Epithelial cell of proximal tubule (primary cell): ENCODE data around the gene TGFB2. TPM values are rescaled to one million over a fixed set of nuclear protein-coding genes. Genes with fewer than 3 reads are reported as not detected.
A peak's percentile ranks its signal among the peaks of the same experiment; 100 is the strongest.

Experiments used
- DNase-seq: peaks from one replicate; pipeline ENCODE4 v3.0.0-alpha.2; 2011; ENCODE audit warnings: low read depth
- H3K4me3 ChIP-seq: 2 replicates; pipeline ENCODE4 v1.5.1; 2011; ENCODE audit warnings: low read depth, mild to moderate bottlenecking, low read length
- CTCF ChIP-seq: conservative IDR thresholded peaks from 2 replicates; pipeline ENCODE4 v1.5.1; 2012; ENCODE audit warnings: low read depth, mild to moderate bottlenecking, low read length
- total RNA-seq: library from RNA; depleted of rRNA; stranded (reverse); fragments of >200 nt; gene quantifications from 2 replicates; pipeline ENCODE4 v1.2.3, GENCODE V29; 2015

The TGFB2 gene
- total RNA-seq, 1 donor from 2014 or later: 33.7 TPM

DNA sequence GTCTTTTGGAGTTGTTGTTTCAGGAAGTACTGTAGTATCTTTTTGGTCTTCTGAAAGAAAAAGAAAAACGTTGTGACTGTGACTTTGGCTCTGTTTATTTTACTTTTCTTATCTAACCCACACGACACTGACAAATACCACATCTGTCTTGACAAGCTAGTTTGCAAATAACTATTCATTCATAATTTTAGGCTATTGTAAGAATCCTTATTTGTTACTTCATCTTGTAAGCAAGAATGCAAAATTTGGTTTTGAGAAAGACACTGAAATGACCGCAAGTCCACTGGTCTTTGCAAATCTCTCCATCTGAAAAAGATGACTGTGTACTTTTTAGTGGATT, 12.7 kb downstream of the TGFB2 start:
- no peak for TF ChIP-seq CTCF
- no peak overlapping the region for H3K4me3 ChIP-seq
- no peak for DNase-seq

DNA sequence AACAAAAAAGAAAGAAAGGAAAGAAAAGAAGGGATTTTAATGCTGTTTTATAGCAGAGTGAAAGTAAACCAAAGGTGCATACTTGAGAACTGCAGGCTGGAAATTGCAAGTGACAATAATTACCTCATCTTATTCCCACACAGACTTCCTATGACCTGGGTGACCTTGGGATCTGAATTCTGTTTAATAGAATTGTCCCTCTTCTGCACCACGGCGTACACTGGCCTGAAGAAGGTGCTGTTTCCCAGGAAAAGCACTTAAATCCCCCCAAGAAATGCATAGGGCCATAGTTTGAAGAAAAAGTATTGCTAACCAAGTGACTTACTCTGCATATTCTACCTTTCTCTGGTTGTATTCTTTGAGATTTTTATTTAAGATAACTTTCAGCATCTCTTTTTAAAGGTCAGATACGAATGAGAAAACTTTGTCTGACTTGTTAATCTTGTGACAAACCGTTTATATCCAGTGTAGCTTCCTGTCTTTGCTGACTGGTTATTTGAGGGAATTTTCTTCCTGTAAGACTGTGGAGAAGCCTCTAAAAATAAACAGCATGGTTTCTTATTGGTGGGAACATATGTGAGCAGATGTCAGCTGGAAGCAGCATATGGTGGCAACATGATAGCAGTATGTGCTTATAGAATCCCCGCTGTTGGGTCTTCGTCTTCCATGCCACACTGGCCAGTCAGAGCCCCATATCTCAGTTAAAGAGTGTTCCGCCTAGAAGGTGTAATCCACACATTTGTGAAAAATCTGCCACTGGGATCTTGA, 16.3 kb downstream of the TGFB2 start:
- H3K4me3 ChIP-seq: no peak overlapping the region
- peak; percentile 69 for TF ChIP-seq CTCF
- DNase-seq: no peak

DNA sequence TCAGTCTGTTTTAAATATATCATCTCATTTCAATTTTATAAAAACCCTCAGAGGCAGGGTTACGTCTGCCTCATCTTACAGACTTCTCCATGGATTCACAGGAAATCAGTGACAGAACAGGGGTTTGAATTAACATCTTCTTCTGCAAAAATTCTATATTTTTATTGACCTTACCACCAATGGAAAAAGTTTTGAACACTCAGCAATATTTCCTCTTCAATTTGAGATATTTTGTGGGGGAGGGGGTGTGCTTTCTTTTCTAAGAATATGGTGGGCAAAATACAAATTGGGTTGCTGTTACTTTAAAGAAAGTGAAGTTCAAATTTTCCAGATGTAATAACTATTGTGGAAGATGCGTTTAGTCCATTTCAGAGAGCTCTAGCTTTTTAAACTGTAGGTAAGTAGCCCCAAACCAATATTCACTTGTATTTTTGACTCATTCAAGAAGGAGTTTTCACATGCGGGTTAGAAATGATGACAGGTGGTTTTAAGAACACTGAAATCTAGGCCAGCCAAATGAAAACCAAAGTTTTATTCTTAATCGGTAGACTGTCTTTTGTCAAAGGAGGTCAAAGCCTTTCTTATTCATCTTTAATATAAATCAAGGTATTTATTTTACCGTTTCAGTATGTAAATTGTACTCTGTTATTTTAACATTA, 17.4 kb downstream of the TGFB2 start:
- no peak overlapping the region for H3K4me3 ChIP-seq
- TF ChIP-seq CTCF: no peak
- DNase-seq: no peak

DNA sequence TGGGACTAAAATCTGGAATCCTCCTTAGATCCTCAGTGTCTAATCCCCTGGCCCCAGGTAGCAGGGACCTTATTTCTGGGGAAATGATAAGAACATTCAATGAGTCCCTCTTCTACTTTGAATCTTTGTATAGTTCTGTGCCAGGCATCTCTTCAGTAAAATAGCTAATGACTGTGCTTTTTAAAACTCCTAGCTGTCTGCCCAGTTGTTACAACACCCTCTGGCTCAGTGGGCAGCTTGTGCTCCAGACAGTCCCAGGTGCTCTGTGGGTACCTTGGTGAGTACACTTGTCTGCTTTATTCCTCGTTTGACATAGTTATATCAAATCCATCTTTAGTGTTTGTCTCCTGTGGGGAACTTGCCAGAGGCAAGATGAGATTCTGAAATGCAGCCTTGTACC, 18.0 kb downstream of the TGFB2 start:
- no peak for TF ChIP-seq CTCF
- no peak for DNase-seq

DNA sequence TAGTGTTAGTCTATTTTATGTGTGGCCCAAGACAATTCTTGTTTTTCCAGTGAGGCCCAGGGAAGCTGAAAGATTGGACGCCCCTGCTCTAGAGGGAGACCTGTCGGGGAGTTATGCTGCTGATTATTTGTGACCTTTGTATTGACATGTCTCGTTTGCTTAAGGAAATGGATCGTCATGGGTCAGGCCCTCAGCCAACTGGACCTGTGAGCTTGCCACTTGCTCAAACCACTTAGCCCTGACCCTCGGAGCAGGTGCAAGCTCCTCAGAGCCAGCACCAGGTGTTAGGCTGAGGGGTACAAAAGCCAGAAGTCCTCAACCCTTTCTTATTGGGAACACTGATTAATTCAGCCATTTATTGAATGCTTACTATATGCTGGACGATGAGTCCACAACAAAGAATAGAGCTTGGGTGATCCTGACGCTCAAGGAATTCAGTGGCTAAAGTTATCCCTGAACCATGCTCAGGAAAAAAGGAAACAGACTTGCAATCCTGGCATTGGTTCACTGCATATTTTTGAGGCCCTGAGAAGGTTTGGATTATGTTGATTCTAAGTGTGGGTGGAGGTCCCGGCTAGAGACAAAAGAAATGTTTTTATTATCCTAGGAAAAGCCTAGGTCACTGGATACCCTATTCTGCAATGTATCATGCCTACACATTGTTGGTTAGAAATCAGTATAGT, 19.0 kb downstream of the TGFB2 start:
- TF ChIP-seq CTCF: no peak
- no peak overlapping the region for H3K4me3 ChIP-seq
- no peak for DNase-seq

More for the DNA sequence above, 18.0 kb downstream of the TGFB2 start:
- no peak overlapping the region for H3K4me3 ChIP-seq

DNA sequence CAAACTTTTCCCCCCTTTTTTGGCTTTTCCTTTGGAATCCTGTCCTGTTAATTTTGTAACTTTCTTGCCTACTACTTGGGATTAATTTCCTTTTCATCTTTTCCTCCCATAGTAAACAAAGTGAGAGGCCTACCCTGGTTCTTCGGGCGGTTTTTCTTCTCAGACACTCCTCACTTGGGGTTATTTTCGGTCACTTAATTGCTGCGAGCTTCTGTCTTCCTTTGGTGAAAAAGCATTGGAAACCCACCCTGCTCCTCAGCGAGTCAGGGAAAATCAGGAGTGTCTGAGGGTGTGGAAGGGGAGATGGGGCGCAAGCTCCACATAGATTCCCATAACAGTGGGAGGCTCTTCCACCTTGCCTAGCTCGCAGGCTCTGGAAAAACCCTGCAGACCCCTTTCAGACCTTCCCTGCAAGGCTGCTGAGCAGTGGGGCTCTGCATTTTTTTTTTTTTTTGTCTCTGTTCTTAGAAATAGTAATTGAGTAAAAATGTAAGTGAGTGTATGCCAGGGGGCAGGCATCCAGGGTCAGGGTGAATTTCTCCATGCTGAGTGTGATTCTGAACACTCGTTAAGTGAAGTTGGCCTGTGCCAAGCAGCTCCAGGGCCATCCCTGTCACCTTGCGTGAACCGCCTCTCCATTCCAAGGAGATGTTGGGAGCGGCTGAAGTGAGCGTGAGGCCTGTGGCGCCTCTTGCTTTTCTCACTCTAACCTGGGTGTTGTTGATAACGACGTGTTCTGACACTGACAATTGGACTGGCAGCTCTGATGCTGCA, 20.3 kb downstream of the TGFB2 start:
- no peak for DNase-seq
- no peak overlapping the region for H3K4me3 ChIP-seq

More for the DNA sequence above, 20.3 kb downstream of the TGFB2 start:
- TF ChIP-seq CTCF: no peak
